Forelimb muscle (tissue), 1 donor: ENCODE measurements around the gene ZNHIT3. TPM values are rescaled to one million over a fixed set of nuclear protein-coding genes. Genes with fewer than 3 reads are reported as not detected.
"Not testable (repeated sequence)": the region's sequence is repeated elsewhere in the genome, so short reads cannot be mapped to it uniquely, and the experiment has no call there.

Experiments
- DNase-seq: peaks from one replicate; pipeline ENCODE4 v3.0.0-alpha.2; 2013; ENCODE audit warnings: low read depth
- polyA plus RNA-seq: library from polyadenylated mRNA; unstranded; fragments of 120-200 nt; gene quantifications from one replicate; pipeline ENCODE4 v1.2.1, GENCODE V29; 2013; ENCODE audit not compliant: insufficient read length

ZNHIT3 gene
- polyA plus RNA-seq: 58.1 TPM

- DNase-seq: peak; percentile 88
Observed at GRCh38 chr17:36486204-36487194, at the start of gene ZNHIT3. Gene ZNHIT3 (plus strand): TSS chr17:36486681. CDS start chr17:36486700, 19 bp downstream.

- not testable (repeated sequence) for DNase-seq
Observed at GRCh38 chr17:36441792-36442191, 44.7 kb upstream of the ZNHIT3 start.

- no peak for DNase-seq
Observed at GRCh38 chr17:36443777-36444176, 42.7 kb upstream of the ZNHIT3 start.

- not testable (repeated sequence) for DNase-seq
Observed at GRCh38 chr17:36449997-36450396, 36.5 kb upstream of the ZNHIT3 start.

GRCh38 chr17:36452888-36453287 lies 33.6 kb upstream of the ZNHIT3 start:
- DNase-seq: not testable (repeated sequence)

GRCh38 chr17:36457701-36458100 lies 28.8 kb upstream of the ZNHIT3 start:
- DNase-seq: not testable (repeated sequence)

GRCh38 chr17:36459045-36459444 lies 27.4 kb upstream of the ZNHIT3 start:
- no peak for DNase-seq

GRCh38 chr17:36459601-36460000 lies 26.9 kb upstream of the ZNHIT3 start:
- no peak for DNase-seq

- DNase-seq: no peak
Observed at GRCh38 chr17:36460265-36460937, 26.1 kb upstream of the ZNHIT3 start.

GRCh38 chr17:36461330-36462110 lies 25.0 kb upstream of the ZNHIT3 start:
- DNase-seq: no peak

GRCh38 chr17:36463916-36464764 lies 22.3 kb upstream of the ZNHIT3 start:
- DNase-seq: no peak

GRCh38 chr17:36464765-36465088 lies 21.8 kb upstream of the ZNHIT3 start:
- DNase-seq: no peak

- no peak for DNase-seq
Observed at GRCh38 chr17:36468903-36469635, 17.4 kb upstream of the ZNHIT3 start.

- no peak for DNase-seq
Observed at GRCh38 chr17:36469733-36470132, 16.7 kb upstream of the ZNHIT3 start.

GRCh38 chr17:36470499-36470898 lies 16.0 kb upstream of the ZNHIT3 start:
- no peak for DNase-seq

GRCh38 chr17:36474571-36474970 lies 11.9 kb upstream of the ZNHIT3 start:
- no peak for DNase-seq

- no peak for DNase-seq
Observed at GRCh38 chr17:36475346-36475970, 11.0 kb upstream of the ZNHIT3 start.

GRCh38 chr17:36481829-36482228 lies 4.7 kb upstream of the ZNHIT3 start:
- DNase-seq: no peak

- peak; percentile 22 for DNase-seq
Observed at GRCh38 chr17:36482611-36483504, 3.6 kb upstream of the ZNHIT3 start.
